Effector CD8-positive, alpha-beta T cell (primary cell): Measurements from ENCODE around the gene KCNJ1.

Source experiments
- DNase-seq: peaks from one replicate; lab custom pipeline; 2025; lab: John Stamatoyannopoulos, UW

Gene KCNJ1

DNA sequence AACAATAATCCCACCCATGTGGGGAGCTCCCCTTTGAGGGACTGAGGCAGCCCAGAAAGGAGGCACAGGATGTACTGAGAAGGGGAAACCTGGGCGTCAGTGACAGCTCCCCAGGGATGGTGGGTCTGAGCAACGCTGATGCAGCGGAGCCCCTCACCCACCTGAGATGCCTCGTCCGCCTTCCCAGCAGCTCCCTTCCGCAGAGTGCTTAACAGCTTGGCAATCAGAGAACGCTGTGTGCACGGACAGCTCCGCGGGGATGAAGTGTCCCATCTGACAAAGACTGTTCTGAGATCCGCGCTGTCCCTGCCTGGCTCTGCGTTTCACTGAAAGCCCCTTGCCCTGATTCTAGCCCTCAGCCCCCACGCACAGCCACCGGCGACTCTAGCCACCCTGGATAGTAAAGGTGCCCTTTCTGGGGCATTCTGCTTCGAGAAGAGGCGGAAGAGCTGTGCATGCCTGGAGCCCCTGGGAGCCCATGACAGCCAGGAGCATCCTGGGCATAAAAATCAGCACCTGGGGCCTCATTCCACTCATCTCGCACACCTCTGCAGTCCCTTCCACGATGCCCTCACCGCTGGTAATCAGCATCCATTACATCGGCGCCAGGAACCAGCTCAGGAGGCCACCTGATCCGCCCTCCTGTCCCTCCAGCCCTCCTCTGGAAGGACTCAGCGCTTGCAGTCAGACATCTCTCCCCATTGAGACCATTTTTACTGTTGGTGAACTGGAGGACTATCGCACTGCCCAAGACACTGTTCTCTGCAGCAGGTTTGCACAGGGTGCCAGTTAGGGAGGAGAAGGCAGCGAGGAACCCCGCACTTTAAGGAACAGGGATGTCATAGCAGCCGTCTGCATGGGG is 34.8 kb upstream of the KCNJ1 start:
- DNase-seq = no peak

DNA sequence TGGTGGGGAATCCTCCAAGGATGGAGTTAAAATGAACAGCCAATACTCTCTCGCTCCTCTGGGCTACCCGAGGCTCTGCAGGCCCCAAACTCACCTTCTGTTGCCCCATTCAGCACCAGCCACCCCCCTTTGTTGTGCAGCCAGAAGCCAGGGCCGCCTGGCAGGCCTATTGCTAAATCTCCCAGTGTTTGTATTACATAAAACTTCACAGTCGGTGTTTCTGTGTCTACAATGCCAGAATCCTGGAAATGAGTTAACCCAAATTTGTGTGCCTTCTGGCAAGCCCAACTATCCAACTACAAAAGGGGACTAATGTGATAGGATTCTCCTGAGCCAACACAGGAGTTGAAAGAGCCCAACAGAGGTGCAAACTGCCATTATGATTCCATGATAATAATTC is 33.4 kb upstream of the KCNJ1 start:
- no peak for DNase-seq

GRCh38 chr11:128898580-128899344 is 31.7 kb upstream of the KCNJ1 start:
- DNase-seq = no peak

- no peak for DNase-seq
Measured at GRCh38 chr11:128897826-128898225, 30.7 kb upstream of the KCNJ1 start.

GRCh38 chr11:128896356-128896755 is 29.3 kb upstream of the KCNJ1 start:
- no peak for DNase-seq

GRCh38 chr11:128895526-128895925 is 28.4 kb upstream of the KCNJ1 start:
- DNase-seq = no peak

GRCh38 chr11:128894685-128895084 is 27.6 kb upstream of the KCNJ1 start:
- DNase-seq = no peak

- no peak for DNase-seq
Measured at GRCh38 chr11:128894286-128894681, 27.2 kb upstream of the KCNJ1 start.

DNA sequence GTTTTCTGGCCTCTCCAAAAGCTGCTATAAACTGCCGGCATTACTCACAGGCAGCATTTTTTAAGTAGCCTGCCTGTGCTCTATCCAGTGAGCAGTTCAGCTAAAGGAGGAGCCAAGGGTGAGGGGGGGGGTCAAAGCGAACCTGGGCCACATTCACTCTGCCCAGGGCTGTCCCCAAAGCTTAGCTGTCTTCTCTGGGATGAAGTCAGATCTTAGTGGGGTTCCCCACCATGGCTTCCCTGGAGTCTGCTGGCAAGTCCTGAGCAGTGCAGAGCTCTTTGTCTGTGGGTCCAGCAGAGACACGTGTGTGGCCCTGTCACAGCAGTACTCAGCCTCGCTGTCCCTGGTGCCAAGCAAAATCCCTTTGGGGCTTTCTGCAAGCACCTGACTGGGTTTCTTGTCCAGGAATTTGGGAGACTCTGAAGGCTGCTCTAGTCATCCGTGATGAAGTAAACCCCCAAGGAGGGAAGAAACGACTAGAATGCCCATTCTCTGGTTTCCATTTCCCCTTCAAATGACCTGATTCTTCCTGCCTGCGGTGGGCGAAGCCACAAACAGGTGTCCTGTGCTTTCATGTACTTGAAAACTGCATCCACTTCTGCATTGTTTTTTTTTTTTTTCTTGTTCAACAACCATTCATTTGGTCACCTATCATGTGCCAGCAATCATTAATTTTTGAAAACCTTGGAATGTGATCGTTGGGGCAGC is 26.6 kb upstream of the KCNJ1 start:
- DNase-seq = no peak

GRCh38 chr11:128892866-128893565 is 25.9 kb upstream of the KCNJ1 start:
- DNase-seq = no peak

DNA sequence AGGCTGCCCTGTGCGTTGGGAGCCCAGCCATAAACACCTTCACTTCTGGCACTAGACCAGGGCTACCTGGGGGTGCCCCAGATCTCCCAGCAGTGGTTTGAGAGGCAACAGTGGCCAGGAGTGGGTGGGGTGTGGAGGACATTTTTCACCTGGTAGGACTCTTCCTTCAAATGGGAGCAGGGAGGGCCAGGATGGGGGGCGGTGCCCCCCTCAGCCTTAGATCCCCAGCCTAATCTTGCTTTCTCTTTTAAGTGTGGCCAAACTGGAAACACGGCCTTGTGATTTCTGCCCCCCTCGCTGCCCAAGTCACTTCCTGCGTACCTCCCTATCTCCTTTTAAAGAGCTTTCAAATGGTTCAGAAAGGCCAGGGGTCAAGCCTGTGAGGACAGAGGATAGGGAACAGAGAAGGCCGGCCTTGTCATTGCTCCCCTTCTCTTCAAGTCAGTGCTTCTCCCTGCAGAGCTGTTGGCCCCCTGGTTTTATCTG is 24.9 kb upstream of the KCNJ1 start:
- no peak for DNase-seq

DNA sequence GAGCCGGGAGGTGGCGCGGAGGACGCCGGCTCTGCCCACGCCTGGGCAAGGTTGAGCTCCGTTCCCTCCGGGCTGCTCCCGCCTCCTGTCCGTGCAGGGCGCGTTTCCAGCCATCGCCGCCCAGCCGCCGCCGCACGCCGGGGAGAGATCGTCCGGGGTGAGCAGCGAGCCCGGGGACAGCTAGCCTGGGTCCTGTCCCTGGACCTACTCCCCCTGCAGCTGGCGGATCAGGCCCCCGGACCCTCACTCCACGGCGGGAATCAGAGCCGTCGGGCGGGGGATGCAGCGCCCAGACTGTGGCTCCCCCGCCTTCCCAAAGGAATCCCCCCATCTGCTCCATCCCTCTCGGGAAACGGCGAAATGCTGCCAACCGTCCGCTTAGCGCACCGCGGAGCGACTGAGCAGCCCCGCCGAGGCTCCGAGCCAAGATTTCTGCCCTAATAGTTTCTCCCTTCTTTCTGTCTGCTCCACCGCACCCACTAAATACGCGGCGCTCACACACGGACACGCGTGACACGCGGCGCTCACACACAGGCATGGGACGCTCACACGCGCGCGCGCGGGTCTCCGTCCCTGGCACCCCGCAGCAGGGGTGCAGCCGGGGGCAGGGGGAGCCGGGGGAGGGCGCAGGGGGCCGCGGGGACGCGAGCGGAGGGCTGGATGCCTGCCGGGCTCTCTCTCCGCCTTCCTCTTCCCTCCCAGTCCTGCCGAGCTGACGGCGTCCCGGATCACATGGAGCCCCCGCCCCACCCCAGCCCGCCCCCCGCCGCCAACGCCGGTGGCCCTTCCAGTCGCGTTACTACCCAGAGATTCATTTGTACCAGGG is 23.7 kb upstream of the KCNJ1 start, which contains the start of gene KCNJ5:
TSS of gene KCNJ5 (plus strand) at position 814 of the 826 bp plus-strand sequence. CDS start 19,918 bp downstream, outside the sequence.
- no peak for DNase-seq

DNA sequence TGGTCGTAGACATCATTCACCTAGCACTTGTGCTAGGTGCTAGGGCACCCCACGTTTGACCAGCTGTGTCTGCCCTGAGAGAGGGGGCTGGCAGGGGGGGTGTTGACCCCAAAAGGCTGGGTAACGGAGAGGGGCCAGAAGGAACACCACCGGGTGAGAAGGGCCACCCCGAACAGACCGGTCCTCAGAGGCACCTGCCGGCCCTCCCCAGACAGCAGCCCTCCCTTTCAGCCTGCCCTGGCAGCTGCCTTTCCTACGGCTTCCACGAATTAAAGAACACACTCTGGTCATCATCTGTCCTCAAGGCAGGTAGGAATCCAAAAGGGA is 23.1 kb upstream of the KCNJ1 start:
- DNase-seq = no peak

- no peak for DNase-seq
Measured at GRCh38 chr11:128889657-128890213, 22.6 kb upstream of the KCNJ1 start.

- no peak for DNase-seq
Measured at GRCh38 chr11:128888034-128888985, 21.2 kb upstream of the KCNJ1 start.

- no peak for DNase-seq
Measured at GRCh38 chr11:128886406-128887124, 19.5 kb upstream of the KCNJ1 start.

DNA sequence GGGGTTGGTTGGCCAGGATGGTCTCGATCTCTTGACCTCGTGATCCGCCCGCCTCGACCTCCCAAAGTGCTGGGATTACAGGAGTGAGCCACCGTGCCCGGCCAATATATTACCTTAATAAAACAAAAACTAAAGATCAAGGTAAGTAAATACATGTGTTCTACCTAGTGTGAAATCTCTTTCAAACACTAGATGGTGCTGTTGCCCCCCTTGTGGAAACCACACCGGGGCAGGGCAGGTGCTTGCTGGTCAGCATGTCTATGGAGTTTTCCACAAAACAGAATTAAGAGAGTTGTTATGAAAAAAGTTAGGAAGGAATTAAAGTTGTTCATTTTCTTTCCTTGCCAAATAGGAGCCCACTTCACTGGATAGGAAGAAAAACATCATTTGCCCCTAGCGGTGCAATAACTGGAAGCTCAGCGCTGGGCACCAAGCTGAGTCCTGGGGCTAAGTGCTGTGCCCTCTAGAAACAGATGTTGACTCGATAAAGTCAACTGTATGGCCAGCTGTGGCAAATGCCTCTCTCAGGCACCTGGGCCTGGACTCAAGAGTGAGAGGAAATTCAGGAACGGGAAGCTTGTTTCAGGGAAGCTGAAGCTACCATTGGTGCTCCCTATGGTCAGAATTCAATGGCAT is 17.7 kb upstream of the KCNJ1 start:
- DNase-seq = peak; percentile 28

DNA sequence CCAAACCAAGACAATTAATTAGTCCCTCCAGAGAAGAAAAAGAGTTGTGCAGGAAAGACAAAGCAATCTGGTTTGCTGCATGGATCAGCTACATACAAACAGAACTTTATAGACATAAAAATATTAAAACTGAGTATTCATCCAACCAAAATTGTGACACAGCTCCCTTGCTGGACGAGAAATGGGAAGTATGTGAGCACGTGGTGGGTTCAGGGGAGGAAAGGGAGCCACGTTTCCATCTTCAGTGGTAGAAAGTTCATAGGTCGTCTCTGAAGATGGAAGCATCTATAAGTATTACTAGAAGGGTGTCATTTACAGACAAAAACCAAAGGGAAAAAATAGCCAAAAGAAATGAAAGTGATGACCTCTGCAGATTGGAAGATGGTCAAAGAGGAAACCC is 17.0 kb upstream of the KCNJ1 start:
- DNase-seq = no peak
